Measurements from ENCODE around the gene RAB5IF. TPM values are rescaled to one million over a fixed set of nuclear protein-coding genes. Genes with fewer than 3 reads are reported as not detected.

RAB5IF gene
- total and polyA plus RNA-seq, 2 of the 13 experiments (the other 11 are each of a cell fraction or from before 2014, with no cell fraction given): 261 to 305 TPM

- TF ChIP-seq NKX3-1 (CRISPR knock-in tag; IDR thresholded peaks at IDR 0.05): peak; percentile 62
- TF ChIP-seq, protein P1, sequence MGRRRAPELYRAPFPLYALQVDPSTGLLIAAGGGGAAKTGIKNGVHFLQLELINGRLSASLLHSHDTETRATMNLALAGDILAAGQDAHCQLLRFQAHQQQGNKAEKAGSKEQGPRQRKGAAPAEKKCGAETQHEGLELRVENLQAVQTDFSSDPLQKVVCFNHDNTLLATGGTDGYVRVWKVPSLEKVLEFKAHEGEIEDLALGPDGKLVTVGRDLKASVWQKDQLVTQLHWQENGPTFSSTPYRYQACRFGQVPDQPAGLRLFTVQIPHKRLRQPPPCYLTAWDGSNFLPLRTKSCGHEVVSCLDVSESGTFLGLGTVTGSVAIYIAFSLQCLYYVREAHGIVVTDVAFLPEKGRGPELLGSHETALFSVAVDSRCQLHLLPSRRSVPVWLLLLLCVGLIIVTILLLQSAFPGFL (CRISPR knock-in tag; IDR thresholded peaks at IDR 0.05): no peak
- no peak for TF ChIP-seq NPAS2 (CRISPR knock-in tag; IDR thresholded peaks at IDR 0.05; ENCODE audit: borderline replicate concordance)
- peak; percentile 90 for TF ChIP-seq ZNF724P (CRISPR knock-in tag; IDR thresholded peaks at IDR 0.05; ENCODE audit: borderline replicate concordance)
- TF ChIP-seq NR2F2 (IDR thresholded peaks at IDR 0.05; ENCODE audit: borderline replicate concordance, low read depth): peak; percentile 18; the same call in 1 of the 2 replicates
- peak; percentile 45; the same call in 1 of the 2 replicates for TF ChIP-seq ZKSCAN5 (CRISPR knock-in tag; IDR thresholded peaks at IDR 0.05)
- TF ChIP-seq REPIN1 (CRISPR knock-in tag; IDR thresholded peaks at IDR 0.05; ENCODE audit: borderline replicate concordance, low read depth): peak; percentile 99
- TF ChIP-seq AHDC1 (CRISPR knock-in tag; IDR thresholded peaks at IDR 0.05; ENCODE audit: borderline replicate concordance): peak; percentile 82; the same call in 1 of the 2 replicates
- no peak for TF ChIP-seq ZNF530 (CRISPR knock-in tag; IDR thresholded peaks at IDR 0.05; ENCODE audit: low read depth)
- TF ChIP-seq PRDM4 (CRISPR knock-in tag; IDR thresholded peaks at IDR 0.05; ENCODE audit: borderline replicate concordance): peak; percentile 63; the same call in 1 of the 2 replicates
- TF ChIP-seq, protein P2, sequence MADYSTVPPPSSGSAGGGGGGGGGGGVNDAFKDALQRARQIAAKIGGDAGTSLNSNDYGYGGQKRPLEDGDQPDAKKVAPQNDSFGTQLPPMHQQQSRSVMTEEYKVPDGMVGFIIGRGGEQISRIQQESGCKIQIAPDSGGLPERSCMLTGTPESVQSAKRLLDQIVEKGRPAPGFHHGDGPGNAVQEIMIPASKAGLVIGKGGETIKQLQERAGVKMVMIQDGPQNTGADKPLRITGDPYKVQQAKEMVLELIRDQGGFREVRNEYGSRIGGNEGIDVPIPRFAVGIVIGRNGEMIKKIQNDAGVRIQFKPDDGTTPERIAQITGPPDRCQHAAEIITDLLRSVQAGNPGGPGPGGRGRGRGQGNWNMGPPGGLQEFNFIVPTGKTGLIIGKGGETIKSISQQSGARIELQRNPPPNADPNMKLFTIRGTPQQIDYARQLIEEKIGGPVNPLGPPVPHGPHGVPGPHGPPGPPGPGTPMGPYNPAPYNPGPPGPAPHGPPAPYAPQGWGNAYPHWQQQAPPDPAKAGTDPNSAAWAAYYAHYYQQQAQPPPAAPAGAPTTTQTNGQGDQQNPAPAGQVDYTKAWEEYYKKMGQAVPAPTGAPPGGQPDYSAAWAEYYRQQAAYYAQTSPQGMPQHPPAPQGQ (CRISPR knock-in tag; IDR thresholded peaks at IDR 0.05; ENCODE audit: borderline replicate concordance): peak; percentile 93; the same call in 1 of the 2 replicates
These were observed at the start of gene RAB5IF (continued) for GRCh38 chr20:36605399-36606157.

All from HepG2 (cell line).